HG03342 (cell line): ENCODE data around the gene SLC6A19.

Source experiments
- ATAC-seq: cut with Tn5 transposase; IDR thresholded peaks from one replicate; pipeline ENCODE4 v1.9.1; 2021; ENCODE audit warnings: mild to moderate bottlenecking, moderate library complexity; ENCODE audit not compliant: unreplicated experiment

SLC6A19 gene

GRCh38 chr5:1208221-1208742, 6.9 kb downstream of the SLC6A19 start:
- ATAC-seq = no peak

DNA sequence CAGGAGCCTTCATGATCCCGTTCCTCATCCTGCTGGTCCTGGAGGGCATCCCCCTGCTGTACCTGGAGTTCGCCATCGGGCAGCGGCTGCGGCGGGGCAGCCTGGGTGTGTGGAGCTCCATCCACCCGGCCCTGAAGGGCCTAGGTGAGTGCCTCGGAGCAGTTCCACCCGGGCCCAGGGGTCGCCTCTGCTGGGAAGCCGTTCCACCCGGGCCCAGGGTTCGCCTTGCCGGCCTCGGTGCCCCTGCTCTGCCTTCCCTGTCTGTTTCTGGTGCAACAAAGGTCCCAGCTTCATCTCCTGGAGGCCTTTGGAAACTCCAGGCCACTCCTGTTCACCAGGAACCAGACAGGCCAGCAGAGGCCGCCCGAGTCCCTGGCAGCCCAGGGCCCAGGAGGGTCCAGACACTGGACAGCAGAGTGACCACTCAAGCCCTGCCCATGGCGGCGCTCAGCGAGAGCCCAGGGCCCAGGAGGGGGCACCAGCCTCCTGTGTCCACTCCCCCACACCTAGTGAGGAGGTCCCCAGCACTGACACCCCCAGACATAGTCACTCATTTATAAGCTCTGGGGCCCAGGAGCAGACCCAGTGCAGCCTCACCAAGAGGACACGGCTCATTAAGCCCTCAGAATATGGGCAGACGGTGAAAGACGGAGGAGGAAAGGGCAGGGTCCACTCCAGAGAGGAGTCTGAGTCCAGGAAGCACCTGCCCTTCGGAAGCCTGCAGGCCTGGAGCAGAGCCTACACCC, 7.5 kb downstream of the SLC6A19 start:
- ATAC-seq = no peak

GRCh38 chr5:1209489-1209852, 8.1 kb downstream of the SLC6A19 start:
- ATAC-seq = no peak

DNA sequence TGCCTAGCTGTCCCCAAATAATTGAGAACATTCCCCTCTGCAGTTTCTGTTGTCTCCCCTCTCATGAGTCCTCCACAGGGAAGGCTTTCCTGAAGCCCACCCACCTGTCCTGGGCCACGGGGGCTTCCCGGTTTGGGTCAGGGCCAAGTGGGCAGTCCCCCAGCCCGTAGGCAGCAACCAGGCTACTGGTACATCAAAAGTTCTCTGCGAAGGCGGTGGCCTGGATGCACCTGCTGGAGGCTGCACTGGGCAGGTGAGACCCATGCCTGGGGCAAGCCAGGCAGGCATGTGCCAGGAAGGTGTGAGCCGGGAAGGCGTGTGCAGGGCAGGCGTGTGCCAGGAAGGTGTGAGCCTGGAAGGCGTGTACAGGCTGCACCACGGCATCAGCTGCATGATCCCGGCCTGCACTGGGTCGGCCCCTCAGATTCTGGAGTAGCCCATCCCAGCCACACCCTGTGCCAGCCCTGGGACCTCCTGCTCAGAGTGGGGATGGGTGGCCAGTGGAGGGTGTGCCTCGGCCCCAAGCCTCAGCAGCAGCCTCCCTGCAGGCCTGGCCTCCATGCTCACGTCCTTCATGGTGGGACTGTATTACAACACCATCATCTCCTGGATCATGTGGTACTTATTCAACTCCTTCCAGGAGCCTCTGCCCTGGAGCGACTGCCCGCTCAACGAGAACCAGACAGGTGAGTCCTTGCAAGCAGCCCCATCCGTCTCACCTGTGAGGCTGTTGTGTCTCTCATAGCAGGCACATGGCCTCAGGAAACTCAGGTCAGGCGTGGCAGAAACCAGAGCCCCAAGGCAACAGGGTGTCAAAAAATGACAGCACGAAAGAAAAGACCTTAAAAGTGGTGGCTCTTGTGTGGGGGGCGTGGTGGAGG, 8.7 kb downstream of the SLC6A19 start:
- ATAC-seq = no peak

GRCh38 chr5:1210832-1211251, 9.4 kb downstream of the SLC6A19 start:
- ATAC-seq = no peak

DNA sequence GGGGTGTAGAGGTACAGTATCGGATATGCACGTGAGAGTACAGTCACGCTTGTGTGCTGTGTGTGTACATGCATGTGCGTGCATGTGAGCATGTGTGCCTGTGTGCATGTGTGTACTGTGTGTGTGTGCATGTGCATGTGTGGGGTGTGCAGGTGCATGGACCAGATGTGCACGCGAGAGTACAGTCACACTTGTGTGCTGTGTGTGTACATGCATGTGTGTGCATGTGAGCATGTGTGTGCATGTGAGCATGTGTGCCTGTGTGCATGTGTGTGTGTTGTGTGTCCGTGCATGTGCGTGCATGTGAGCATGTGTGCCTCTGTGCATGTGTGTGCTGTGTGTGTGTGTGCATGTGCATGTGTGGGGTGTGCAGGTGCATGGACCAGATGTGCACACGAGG, 10.3 kb downstream of the SLC6A19 start:
- ATAC-seq = no peak

GRCh38 chr5:1212271-1212670, 10.9 kb downstream of the SLC6A19 start:
- ATAC-seq = no peak

GRCh38 chr5:1212881-1213280, 11.5 kb downstream of the SLC6A19 start:
- ATAC-seq = no peak

- ATAC-seq = no peak
These were observed 12.2 kb downstream of the SLC6A19 start for GRCh38 chr5:1213508-1214162.

GRCh38 chr5:1214163-1214935, 13.0 kb downstream of the SLC6A19 start:
- ATAC-seq = no peak

DNA sequence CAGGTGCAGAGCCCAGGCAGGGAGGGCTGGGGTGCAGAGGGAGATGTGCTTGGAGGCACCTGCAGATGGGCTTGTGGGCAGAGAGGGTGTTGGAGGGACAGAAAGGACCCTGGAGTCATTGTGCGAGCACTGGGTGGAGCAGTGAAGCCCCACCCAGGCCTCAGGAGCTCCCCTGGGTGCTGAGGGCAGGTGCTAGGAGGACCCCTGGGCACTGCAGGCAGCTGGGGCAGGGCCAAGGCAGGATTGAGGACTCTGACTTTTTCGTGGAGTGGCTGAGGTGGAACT, 13.5 kb downstream of the SLC6A19 start:
- no peak for ATAC-seq

DNA sequence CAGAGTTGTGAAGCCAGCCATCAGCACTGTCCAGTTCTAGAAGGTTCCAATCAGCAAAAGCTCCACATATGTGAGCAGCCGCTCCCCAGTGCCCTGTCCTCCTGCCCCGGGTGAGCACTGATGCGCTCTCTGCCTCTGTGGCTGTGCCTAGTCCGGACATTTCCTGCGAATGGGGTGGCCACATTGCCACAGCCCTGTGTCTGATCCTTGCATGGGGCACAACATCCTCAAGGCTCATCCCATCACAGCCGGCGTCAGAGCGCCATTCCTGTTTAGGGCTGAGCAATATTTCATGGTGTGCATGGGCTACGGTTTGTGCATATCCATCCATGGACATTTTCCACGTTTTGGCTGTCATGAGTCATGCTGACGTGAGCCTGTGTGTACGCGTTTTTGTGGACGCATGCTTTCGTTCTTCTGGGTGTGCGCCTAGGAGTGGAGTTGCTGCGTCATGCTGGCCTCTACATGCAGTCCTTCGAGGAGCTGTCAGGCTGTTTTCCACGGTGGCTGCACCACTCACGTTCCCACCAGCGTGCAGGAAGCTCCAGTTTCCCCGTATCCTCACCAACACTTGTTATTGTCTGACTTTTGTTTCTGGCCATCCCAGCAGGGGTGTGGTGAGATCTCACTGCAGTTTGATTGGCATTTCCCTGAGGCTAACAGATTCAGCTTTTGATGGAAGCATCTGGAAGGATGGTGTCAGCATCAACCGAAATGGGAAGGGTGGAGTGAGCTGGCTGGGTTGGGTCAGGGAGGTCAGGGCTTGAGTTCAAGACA, 14.1 kb downstream of the SLC6A19 start:
- no peak for ATAC-seq

- ATAC-seq = no peak
These were observed 15.0 kb downstream of the SLC6A19 start for GRCh38 chr5:1216211-1216917.

GRCh38 chr5:1216918-1217295, 15.5 kb downstream of the SLC6A19 start:
- ATAC-seq = no peak

DNA sequence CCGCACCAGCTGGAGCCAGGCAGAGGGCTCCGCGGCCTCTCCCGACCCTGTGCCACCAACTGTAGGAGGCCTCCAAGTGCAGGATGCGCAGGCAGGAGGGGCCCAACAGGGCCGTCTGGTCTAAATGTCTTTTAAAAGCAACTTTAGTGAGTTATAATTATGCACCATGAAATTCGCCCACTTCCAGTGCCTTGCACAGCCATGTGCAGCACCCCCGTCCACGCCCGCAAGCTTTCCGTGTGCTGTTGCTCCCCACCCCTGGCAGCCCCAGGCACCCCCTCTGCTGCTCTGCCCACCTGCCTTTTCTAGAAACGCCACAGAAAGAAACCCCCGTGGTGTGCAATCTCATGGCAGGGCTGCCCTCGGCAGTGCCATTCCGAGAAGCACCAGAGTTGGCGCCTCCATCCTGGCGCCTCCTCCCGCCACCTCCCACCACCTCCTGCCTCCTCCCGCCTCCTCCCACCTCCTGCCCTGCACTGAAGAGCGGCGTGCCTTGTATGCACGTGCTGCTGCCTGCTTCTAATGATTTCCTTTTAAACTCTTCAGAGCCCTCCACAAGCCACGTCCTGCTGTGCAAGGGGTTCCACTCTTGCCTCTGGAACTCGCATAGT, 16.3 kb downstream of the SLC6A19 start:
- ATAC-seq = no peak

DNA sequence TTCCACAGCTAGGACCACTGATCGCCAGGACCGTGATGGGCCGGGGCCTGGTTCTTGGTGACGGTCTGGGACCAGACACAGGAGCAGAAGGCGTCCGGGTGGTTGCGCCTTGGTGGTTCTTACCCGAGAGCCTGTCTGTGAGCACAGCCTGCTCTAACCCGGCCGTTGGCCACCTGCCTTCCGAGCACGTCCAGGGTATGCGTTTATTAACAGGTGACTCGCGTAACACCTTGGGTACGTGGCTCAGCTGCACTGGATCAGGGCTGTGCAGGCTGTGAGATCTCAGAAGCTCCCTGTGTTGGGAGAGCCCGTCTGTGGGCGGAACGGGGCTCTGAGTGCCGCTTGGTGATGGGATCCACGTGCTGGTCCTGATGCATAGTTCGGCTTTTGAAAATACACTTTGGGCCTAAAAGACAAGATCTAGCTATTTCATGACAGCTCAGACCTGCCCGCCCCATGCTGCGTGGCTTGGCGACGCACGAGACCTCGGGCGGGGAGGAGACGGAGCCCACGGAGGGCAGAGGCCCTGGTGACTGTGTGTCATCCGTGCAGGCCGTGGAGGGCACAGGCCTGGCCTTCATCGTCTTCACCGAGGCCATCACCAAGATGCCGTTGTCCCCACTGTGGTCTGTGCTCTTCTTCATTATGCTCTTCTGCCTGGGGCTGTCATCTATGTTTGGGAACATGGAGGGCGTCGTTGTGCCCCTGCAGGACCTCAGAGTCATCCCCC, 17.1 kb downstream of the SLC6A19 start:
- ATAC-seq = no peak

- no peak for ATAC-seq
These were observed 17.8 kb downstream of the SLC6A19 start for GRCh38 chr5:1219098-1219767.

- no peak for ATAC-seq
These were observed 18.3 kb downstream of the SLC6A19 start for GRCh38 chr5:1219768-1220100.
